Activated T-cell treated with anti-CD3 and anti-CD28 coated beads for 24 hours (primary cell): ENCODE measurements around the gene TRIM6.
"Not testable (repeated sequence)": the region's sequence is repeated elsewhere in the genome, so short reads cannot be mapped to it uniquely, and the experiment has no call there.

ENCODE experiments used
- DNase-seq: peaks from one replicate; pipeline ENCODE4 v3.0.0-alpha.2; 2020; ENCODE audit warnings: low read depth

TRIM6 gene

DNA sequence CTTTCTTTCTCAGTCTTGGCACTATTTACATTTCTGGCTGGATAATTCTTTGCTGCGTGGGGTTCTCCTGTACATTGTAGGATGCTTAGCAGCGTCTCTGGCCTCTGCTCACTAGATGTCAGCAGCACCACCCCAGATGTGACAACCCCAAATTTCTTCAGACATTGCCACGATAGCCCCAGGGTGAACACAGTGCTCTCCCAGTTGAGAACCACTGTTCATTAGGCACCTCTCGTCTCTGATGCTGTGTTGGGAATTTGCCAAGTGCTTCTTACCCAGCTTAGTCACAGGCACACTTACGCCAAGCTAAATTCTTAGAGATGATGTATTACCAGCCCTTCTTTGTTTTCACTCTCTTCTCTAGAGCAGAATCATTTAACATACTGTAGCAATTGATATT lies 9.4 kb downstream of the TRIM6 start:
- no peak for DNase-seq

DNA sequence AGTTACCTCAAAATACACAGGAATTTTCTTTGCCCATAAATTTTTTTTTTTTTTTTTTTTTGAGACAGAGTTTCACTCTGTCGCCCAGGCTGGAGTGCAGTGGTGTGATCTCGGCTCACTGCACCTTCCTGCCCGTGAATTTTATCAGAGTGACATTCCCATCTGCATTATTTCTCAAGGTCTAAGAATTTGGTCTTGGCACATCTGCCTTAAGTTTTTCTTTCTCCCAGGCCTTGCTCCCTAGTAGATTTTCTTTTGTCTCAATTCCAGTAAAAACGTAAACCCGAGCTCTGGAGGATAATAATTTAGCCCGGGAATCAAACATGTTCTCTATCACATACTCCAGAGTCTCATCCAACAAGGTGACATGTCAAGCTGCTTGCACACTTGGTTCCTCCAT lies 12.4 kb downstream of the TRIM6 start:
- no peak for DNase-seq

- DNase-seq, result no peak
Measured at GRCh38 chr11:5610446-5610845, 14.0 kb downstream of the TRIM6 start.

- no peak for DNase-seq
Measured at GRCh38 chr11:5611627-5612026, 15.2 kb downstream of the TRIM6 start.

DNA sequence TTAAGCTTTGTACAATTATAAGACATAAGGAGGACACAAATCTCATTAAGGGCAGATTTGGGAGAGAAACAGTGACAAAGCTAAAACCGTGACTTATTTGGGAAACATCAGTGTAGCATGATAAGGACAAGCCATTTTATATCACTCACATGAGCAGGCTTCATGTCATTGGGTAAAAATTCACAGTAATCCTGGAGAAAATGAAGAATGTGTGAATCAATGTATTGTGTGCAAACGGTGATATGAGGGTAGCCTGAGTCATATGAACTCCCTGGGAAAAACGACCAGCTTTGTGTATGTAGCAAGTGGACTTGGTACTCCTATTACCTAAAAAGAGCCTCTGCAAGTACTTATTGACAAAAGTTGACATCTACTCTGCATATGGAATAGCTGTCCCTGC lies 22.4 kb downstream of the TRIM6 start:
- DNase-seq, result no peak

- no peak for DNase-seq
Measured at GRCh38 chr11:5620651-5621521, 24.4 kb downstream of the TRIM6 start.

DNA sequence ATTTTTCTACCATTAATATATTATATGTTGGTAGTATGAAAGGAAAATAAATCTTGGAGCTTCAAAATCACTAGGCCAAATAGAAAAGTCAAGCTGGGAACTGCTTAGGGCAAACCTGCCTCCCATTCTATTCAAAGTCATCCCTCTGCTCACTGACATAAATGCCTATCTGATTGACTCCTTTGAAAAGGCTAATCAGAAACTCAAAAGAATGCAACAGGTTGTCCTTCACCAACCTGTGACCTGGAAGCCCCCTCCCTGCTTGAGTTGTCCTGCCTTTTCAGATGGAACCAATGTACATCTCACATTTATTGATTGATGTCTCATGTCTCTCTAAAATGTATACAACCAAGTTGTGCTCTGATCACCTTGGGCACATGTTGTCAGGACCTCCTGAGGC lies 25.1 kb downstream of the TRIM6 start:
- no peak for DNase-seq

GRCh38 chr11:5622802-5623201 lies 26.4 kb downstream of the TRIM6 start:
- DNase-seq, result no peak

DNA sequence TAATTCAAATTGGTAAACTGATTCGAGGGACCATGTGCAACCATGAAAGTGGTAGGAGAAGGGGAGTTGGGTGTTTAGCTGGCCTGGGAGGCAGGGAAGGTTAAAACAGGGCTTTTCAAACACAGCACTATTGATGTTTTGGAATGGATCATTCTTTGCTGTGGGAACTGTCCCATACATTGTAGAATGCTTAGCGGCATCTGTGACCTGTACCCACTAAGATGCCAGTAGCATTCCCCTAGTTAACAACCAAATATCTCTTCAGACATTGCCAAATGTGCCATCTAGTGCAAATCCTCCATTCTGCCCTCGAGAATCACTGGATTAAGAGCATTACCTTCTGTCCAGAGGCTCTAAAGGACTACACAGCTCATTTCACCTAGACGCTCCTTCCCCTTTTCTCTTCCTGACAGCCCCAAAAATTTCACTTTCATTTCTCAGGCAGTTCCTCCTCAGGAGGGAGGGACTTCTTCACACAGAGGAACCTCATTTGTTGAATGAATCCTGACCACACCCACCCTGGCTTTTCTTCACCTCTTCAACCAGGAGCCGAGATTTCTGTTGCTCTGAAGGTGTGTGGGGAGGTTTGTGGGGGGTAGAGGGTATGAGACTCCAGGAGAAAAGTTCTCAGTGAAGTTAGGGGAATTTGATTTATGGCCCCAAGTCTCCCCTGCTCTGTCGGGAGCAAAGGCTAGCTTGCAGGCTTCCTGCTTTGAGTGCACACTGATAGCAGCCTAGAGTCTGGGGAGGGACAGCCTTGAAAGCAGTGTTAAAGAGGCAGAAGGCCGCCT lies 28.2 kb downstream of the TRIM6 start, which contains the start of gene TRIM34:
TSS of gene TRIM34 (plus strand) at position 513 of the 791 bp plus-strand sequence. CDS start 7,331 bp downstream, outside the sequence.
- DNase-seq, result peak; percentile 47

DNA sequence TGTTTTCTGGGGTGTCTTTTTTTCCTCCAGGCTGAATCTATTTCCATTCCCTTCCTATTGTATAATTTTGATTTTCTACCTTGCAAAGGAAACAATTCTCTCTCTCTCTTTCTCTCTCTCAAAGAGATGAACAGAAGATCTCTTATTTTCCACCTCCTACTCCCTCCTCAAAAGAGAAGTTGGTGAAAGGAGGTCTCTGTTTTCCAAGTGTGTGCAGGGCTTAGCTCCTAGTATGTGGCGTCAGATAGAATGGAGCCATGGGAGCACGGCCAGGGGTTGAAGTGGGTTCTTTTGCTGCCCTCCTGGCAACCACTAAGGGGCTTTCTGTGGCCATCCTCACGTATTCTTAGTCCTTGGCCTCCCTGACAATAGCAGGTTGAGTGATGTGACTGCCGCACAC lies 28.8 kb downstream of the TRIM6 start:
- DNase-seq, result no peak

- no peak for DNase-seq
Measured at GRCh38 chr11:5626196-5626595, 29.8 kb downstream of the TRIM6 start.

- no peak for DNase-seq
Measured at GRCh38 chr11:5631417-5631816, 35.0 kb downstream of the TRIM6 start.

GRCh38 chr11:5631969-5632635 lies 35.7 kb downstream of the TRIM6 start:
- DNase-seq, result no peak

GRCh38 chr11:5639953-5640352 lies 43.5 kb downstream of the TRIM6 start:
- no peak for DNase-seq

DNA sequence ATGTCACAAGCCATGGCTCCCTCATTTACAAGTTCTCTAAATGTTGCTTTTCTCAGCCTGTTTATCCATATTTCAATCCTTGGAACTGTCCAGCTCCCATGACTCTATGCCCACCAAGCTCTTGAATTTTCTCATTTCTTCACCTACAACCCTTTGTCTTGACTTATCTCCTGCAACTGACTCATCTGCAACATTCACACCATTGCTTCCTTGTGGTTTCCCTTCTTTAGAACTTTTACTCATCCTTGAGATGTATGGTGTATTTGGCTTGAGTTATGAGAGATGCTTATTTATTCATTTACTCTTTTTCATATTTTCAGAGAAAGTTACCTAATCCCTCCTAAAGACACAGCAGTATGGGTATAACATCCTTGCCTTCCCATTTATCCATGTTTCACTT lies 47.1 kb downstream of the TRIM6 start:
- no peak for DNase-seq

DNA sequence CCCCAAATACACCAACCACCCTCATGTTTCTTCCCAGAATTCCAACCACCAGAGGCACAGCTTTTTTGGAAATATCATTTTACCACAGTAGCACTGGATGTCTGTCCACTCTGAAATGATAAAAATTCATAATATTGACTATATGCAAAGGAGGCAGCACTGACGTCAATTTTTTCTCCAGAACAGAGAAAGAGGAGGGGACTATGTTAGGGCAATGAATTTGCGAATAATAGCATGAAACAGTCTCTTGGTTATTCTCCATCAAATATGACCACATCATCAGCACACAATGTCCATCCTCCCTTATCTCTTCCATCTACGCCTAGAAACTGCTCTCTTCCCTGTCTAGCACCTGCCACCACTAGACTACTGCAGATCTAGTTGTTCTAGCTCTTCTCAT lies 49.7 kb downstream of the TRIM6 start:
- DNase-seq, result no peak

DNA sequence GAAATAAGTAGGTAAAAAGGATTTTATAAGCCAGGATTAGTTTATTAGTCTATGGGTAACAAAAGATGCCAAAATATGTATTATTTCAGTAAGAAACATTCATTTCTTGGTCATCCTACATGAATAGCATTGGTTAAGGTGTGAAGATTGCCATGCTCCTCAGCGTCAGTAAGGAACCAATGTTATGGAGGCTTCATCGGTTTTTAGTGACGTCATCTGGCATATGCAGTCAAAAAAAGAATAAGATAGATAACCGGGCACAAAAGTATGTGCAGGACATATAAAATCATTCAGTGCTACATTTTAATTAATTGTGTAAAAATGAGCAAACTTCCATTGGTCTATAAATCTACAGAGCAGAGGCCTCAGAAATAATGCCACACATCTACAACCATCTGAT lies 59.0 kb downstream of the TRIM6 start:
- DNase-seq, result no peak

DNA sequence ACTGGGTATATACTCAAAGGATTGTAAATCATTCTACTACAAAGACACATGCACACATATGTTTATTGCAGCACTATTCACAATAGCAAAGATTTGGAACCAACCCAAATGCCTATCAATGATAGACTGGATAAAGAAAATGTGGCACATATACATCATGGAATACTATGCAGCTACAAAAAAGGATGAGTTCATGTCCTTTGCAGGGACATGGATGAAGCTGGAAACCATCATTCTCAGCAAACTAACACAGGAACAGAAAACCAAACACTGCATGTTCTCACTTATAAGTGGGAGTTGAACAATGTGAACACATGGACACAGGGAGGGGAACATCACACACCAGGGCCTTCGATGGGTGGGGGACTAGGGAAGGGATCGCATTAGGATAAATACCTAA lies 60.5 kb downstream of the TRIM6 start:
- DNase-seq, result not testable (repeated sequence)

- no peak for DNase-seq
Measured at GRCh38 chr11:5658318-5658717, 61.9 kb downstream of the TRIM6 start.
